SHP77 (cell line): ENCODE measurements around the gene TNMD.

Experiments
- DNase-seq, 2 experiments: peaks; one replicate each; lab custom pipeline; 2025; lab: John Stamatoyannopoulos, UW

The TNMD gene

DNA sequence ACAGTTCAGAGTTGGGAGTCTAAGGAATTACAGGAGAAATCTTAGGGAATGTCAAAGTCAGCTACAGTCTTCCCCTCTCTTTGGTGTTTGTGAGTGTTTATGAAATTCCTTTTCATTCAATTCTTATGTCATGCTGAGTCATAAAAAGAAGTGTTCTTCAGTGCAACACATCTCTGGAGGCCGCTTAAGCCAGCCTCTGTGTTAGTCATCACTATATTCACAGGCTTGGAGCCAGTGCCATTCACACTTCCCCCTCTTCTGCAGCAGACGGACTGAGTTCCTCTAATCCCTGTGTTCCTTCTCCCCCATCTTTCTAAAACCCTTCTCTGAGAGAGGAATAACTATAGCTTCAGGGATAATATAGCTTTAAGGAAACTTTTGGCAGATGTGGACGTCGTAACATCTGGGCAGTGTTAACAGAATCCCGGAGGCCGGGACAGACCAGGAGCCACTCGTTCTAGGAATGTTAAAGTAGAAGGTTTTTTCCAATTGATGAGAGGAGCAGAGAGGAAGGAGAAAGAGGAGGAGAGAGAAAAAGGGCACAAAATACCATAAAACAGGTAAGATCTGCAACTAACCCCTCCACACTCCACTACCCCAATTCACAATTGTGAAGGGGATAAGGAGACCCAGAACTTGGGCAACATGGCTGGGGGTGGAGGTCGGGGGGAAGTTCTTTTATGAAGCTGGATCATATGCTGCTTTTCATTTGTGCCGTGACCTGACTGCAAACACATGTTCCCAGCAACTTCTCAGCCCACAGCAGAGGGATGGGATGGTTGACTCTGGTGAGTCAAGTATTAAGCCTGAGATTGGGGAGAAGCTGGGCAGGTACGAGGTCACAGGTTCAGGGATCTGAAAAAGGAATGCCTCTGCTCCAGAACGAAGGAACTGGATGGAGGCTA lies 59.5 kb downstream of the TNMD start, which contains the start of gene SRPX2:
TSS of gene SRPX2 (plus strand) at position 244 of the 905 bp plus-strand sequence. CDS start 2,124 bp downstream, outside the sequence.
- no peak for DNase-seq

DNA sequence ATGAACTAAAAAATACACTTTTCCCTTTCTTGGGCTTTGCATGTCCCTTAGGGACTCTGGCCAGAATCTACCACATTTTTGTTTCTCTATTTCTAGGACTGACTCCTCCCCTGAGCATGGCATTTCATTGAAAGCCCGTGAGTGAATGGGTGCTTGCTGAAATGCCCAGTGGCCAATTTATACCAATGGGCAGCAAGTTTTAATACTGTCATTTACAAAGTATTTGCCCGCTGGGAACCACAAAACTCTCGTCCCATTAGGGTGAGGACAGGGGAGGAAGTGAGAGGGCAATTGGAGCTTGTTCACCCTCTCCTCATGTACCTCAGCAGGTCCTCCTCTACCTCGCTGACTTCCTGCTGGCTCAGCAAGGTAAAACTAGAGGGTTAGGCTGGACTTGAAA lies 60.4 kb downstream of the TNMD start:
- DNase-seq = no peak

DNA sequence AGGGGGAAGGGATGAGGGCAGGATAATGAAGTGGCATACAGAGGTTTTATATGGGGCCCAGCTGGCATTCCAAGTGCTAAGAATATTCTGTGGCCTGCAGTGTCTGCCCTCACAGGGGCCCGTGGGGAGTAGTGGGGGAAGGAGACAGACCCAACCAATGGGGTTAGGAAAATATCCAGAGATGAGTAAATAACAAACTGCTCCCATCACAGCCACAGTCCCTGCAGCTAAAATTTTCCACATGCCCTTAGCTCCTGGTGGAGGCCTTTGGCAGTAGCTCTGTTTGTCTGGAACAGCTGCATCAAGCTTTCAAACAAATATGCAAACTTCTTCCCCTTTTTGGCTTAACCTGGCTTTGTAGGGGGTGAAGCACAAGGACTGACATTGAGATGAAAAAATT lies 62.4 kb downstream of the TNMD start:
- DNase-seq = no peak

DNA sequence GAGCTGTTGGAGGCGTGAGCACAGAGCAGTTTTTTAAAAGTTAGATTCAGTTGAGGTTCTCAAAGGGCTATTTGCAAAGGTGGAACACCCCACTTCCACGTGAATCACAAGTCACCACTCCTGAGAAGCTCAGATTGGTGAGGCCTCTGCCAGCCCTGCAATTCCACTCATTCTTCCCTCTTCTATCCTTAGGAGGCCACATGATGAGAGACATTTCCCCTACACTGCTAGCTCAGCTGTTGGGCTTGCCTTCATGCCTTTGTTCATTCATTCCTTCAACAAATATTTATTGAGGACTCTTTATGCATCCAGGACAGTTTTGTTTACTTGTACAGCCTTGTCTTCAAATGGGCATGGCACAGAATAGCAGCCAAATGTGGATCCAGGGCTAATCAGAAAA lies 63.0 kb downstream of the TNMD start:
- DNase-seq = no peak

DNA sequence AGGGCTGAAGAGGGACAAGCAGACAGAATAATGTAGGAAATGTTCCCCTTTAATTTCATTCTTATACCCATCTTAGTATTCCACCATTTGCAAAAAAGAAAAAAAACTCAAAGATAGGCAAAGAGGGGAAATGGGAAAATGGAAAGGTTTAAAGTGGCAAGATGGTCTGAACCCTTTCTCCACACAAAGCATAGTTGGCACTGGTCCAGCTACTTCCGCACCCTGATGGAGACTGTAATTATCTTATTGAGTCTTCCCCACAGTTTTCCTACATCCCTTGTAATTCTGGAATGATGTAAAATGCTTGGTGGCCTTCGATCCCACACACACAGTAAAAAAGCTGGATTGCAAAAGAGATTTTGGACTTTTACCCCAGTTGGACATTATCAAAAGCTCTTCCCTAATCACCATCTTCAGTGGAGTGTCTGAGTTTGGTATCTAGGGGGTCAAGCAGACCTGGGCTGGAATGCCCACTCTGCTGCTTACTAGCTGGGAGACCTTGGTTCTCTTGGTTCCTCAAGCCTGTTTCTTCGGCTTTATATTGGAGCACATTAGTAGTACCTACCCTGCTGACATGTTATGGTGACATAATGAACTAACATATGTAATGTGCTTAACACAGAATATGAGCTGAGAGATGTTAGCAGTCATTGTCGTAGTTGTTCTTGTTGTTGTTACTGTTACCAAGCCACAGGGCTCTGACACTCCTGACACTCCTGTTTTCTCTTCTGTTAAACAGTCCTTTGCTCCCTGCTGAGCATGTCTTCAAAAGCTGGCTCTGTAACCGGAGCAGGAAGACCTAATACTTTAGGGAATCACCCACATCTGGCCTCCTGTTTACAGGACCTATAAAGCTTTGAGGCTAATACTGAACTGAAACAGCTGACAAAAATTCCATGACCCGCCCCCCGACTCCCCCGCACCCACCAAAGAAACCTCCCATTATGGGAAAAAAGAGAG lies 64.0 kb downstream of the TNMD start:
- DNase-seq = no peak
